Measurements from ENCODE around the gene SGIP1. TPM values are rescaled to one million over a fixed set of nuclear protein-coding genes. Genes with fewer than 3 reads are reported as not detected.
A peak's percentile ranks its signal among the peaks of the same experiment; 100 is the strongest.

Gene SGIP1
- total RNA-seq, 1 experiment from 2014 or later: not detected

- BruUV-seq (replicated peaks): no TSS peak
- DNase-seq (no peak), ATAC-seq (no peak)
- Histone ChIP-seq H3K9me3 (ENCODE audit: low read length) (no peaks in the 10 kb centered on the region), H3K36me3 (ENCODE audit: low read depth, low read length) (no peaks in the 10 kb centered on the region), H2AFZ (ENCODE audit: low read length) (no peak overlapping the region), H3K4me1 (ENCODE audit: insufficient read depth, low read length) (peaks cover 22% of the 10 kb centered on the region), H3F3A (ENCODE audit: low read length, unreplicated experiment) (no peaks in the 10 kb centered on the region), H3K79me2 (ENCODE audit: low read length) (no peaks in the 10 kb centered on the region), H3K9ac (ENCODE audit: low read length) (no peak overlapping the region), H3K27ac (ENCODE audit: low read length) (no peak overlapping the region), H3K4me2 (ENCODE audit: low read length) (no peak overlapping the region), H4K20me1 (ENCODE audit: low read length) (no peaks in the 10 kb centered on the region), H3K27me3 (ENCODE audit: low read length) (no peaks in the 10 kb centered on the region), H3K9me2 (replicated peaks; ENCODE audit: low read length) (no peaks in the 10 kb centered on the region), H3K4me3 (ENCODE audit: low read length) (no peak overlapping the region)
- CTCF ChIA-PET: no interaction called here
- TF ChIP-seq EZH2phosphoT487 (IDR thresholded peaks at IDR 0.05; ENCODE audit: borderline replicate concordance, low read length): no peak
- intact Hi-C loops (cut with micrococcal nuclease): no loop called here
- POLR2A ChIA-PET (ENCODE audit: unreplicated experiment): no interaction called here
Observed at GRCh38 chr1:66517959-66518358, 16.0 kb upstream of the SGIP1 start.

GRCh38 chr1:66518654-66519053 lies 15.3 kb upstream of the SGIP1 start:
- H3K9me3 ChIP-seq (ENCODE audit: low read length): no peaks in the 10 kb centered on the region
- ChIA-PET CTCF (no interaction called here), POLR2A (ENCODE audit: unreplicated experiment) (no interaction called here)
- no peaks in the 10 kb centered on the region for H3K9me2 ChIP-seq (replicated peaks; ENCODE audit: low read length)
- H3K36me3 ChIP-seq (ENCODE audit: low read depth, low read length): no peaks in the 10 kb centered on the region
- no peak overlapping the region for H3K4me3 ChIP-seq (ENCODE audit: low read length)
- H3K4me2 ChIP-seq (ENCODE audit: low read length): no peak overlapping the region
- no peak overlapping the region for H2AFZ ChIP-seq (ENCODE audit: low read length)
- intact Hi-C loops (cut with micrococcal nuclease): no loop called here
- H3K9ac ChIP-seq (ENCODE audit: low read length): no peak overlapping the region
- no peaks in the 10 kb centered on the region for H3K27me3 ChIP-seq (ENCODE audit: low read length)
- ATAC-seq: no peak
- peaks cover 22% of the 10 kb centered on the region for H3K4me1 ChIP-seq (ENCODE audit: insufficient read depth, low read length)
- no peaks in the 10 kb centered on the region for H3K79me2 ChIP-seq (ENCODE audit: low read length)
- DNase-seq: no peak
- no TSS peak for BruUV-seq (replicated peaks)
- no peak overlapping the region for H3K27ac ChIP-seq (ENCODE audit: low read length)
- H4K20me1 ChIP-seq (ENCODE audit: low read length): no peaks in the 10 kb centered on the region
- TF ChIP-seq EZH2phosphoT487 (IDR thresholded peaks at IDR 0.05; ENCODE audit: borderline replicate concordance, low read length) (no peak), EZH2 (IDR thresholded peaks at IDR 0.05; ENCODE audit: low read length, unreplicated experiment) (no peak)
- TF ChIP-seq, protein P1, sequence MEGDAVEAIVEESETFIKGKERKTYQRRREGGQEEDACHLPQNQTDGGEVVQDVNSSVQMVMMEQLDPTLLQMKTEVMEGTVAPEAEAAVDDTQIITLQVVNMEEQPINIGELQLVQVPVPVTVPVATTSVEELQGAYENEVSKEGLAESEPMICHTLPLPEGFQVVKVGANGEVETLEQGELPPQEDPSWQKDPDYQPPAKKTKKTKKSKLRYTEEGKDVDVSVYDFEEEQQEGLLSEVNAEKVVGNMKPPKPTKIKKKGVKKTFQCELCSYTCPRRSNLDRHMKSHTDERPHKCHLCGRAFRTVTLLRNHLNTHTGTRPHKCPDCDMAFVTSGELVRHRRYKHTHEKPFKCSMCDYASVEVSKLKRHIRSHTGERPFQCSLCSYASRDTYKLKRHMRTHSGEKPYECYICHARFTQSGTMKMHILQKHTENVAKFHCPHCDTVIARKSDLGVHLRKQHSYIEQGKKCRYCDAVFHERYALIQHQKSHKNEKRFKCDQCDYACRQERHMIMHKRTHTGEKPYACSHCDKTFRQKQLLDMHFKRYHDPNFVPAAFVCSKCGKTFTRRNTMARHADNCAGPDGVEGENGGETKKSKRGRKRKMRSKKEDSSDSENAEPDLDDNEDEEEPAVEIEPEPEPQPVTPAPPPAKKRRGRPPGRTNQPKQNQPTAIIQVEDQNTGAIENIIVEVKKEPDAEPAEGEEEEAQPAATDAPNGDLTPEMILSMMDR (conservative IDR thresholded peaks at IDR 0.05; ENCODE audit: low read depth, low read length): no peak
- H3F3A ChIP-seq (ENCODE audit: low read length, unreplicated experiment): no peaks in the 10 kb centered on the region

DNA sequence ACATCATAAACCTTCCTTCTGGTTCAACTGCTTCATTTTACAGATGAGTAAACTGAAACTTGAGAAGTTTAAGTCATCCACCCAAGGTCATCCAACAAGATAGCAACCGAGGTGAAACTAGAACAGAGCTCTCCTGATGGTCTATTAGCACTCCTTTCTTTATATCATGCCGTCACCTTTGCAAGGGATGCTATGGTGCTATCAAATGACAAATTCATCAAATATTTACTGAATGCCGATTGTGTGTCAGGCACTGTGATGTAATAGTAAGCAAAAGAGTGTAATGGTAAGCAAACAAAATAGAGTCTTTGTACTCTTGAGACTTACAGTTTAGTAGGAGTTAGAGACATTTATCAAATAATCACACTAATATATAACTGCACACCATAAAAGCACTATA lies 14.0 kb upstream of the SGIP1 start:
- Histone ChIP-seq H3K4me2 (ENCODE audit: low read length) (no peak overlapping the region), H3K9me2 (replicated peaks; ENCODE audit: low read length) (no peaks in the 10 kb centered on the region), H3K9me3 (ENCODE audit: low read length) (no peaks in the 10 kb centered on the region), H3K4me1 (ENCODE audit: insufficient read depth, low read length) (peaks cover 22% of the 10 kb centered on the region), H3K9ac (ENCODE audit: low read length) (no peak overlapping the region), H3K27ac (ENCODE audit: low read length) (no peak overlapping the region), H2AFZ (ENCODE audit: low read length) (no peak overlapping the region), H3K36me3 (ENCODE audit: low read depth, low read length) (no peaks in the 10 kb centered on the region), H3K79me2 (ENCODE audit: low read length) (no peaks in the 10 kb centered on the region), H3F3A (ENCODE audit: low read length, unreplicated experiment) (no peaks in the 10 kb centered on the region), H3K4me3 (ENCODE audit: low read length) (no peak overlapping the region), H3K27me3 (ENCODE audit: low read length) (no peaks in the 10 kb centered on the region), H4K20me1 (ENCODE audit: low read length) (no peaks in the 10 kb centered on the region)
- DNase-seq: peak; percentile 62
- ChIA-PET POLR2A (ENCODE audit: unreplicated experiment) (no interaction called here), CTCF (no interaction called here)
- no TSS peak for BruUV-seq (replicated peaks)
- ATAC-seq: peak; percentile 55
- intact Hi-C loops (cut with micrococcal nuclease): loop anchor here (10.0 kb wide), 1 partner anchor 205 kb away; no protein-coding TSS in a partner anchor
- TF ChIP-seq EZH2 (IDR thresholded peaks at IDR 0.05; ENCODE audit: low read length, unreplicated experiment): no peak
- TF ChIP-seq, protein P1 (conservative IDR thresholded peaks at IDR 0.05; ENCODE audit: low read depth, low read length): no peak
- TF ChIP-seq EZH2phosphoT487 (IDR thresholded peaks at IDR 0.05; ENCODE audit: borderline replicate concordance, low read length): no peak

Measured in PC-3 (cell line).